Hypothalamus (tissue), 51 donors: ENCODE results near the gene PRKAB1.
A peak's percentile ranks its signal among the peaks of the same experiment; 100 is the strongest.

Source experiments
- DNase-seq, 51 donors: peaks; one replicate each; lab custom pipeline; 2025; lab: John Stamatoyannopoulos, UW

Gene PRKAB1

GRCh38 chr12:119682639-119683252 is 14.8 kb downstream of the PRKAB1 start:
- DNase-seq: peak in 1 of 51 donors; percentile 5

GRCh38 chr12:119683413-119683812 is 15.5 kb downstream of the PRKAB1 start:
- no peak for DNase-seq

GRCh38 chr12:119683816-119684215 is 15.9 kb downstream of the PRKAB1 start:
- no peak for DNase-seq

- DNase-seq: no peak
These were observed 16.9 kb downstream of the PRKAB1 start for GRCh38 chr12:119684711-119685369.

- no peak for DNase-seq
These were observed 17.4 kb downstream of the PRKAB1 start for GRCh38 chr12:119685375-119685774.

GRCh38 chr12:119686355-119686754 is 18.4 kb downstream of the PRKAB1 start:
- DNase-seq: no peak

GRCh38 chr12:119686776-119687175 is 18.8 kb downstream of the PRKAB1 start:
- DNase-seq: peak in 1 of 51 donors; percentile 23

- DNase-seq: no peak
These were observed 19.5 kb downstream of the PRKAB1 start for GRCh38 chr12:119687406-119687805.

- no peak for DNase-seq
These were observed 19.9 kb downstream of the PRKAB1 start for GRCh38 chr12:119687879-119688278.

- DNase-seq: no peak
These were observed 22.1 kb downstream of the PRKAB1 start for GRCh38 chr12:119689935-119690500.

- no peak for DNase-seq
These were observed 23.4 kb downstream of the PRKAB1 start for GRCh38 chr12:119691202-119691810.

- no peak for DNase-seq
These were observed 24.5 kb downstream of the PRKAB1 start for GRCh38 chr12:119692410-119692809.

GRCh38 chr12:119692997-119693396 is 25.1 kb downstream of the PRKAB1 start:
- DNase-seq: no peak

GRCh38 chr12:119693511-119693910 is 25.6 kb downstream of the PRKAB1 start:
- DNase-seq: no peak

- DNase-seq: no peak
These were observed 26.2 kb downstream of the PRKAB1 start for GRCh38 chr12:119694111-119694510.

- peak in 1 of 51 donors; percentile 10 for DNase-seq
These were observed 27.1 kb downstream of the PRKAB1 start for GRCh38 chr12:119695034-119695433.

GRCh38 chr12:119696943-119697342 is 29.0 kb downstream of the PRKAB1 start:
- DNase-seq: no peak

GRCh38 chr12:119699199-119699760 is 31.3 kb downstream of the PRKAB1 start:
- DNase-seq: no peak

GRCh38 chr12:119700078-119700477 is 32.1 kb downstream of the PRKAB1 start:
- no peak for DNase-seq

GRCh38 chr12:119704065-119704747 is 36.3 kb downstream of the PRKAB1 start:
- peak in 4 of 51 donors; percentile 8 to 33 (median 17) for DNase-seq

GRCh38 chr12:119705182-119705581 is 37.2 kb downstream of the PRKAB1 start:
- DNase-seq: no peak
